GM18951 (cell line): ENCODE results near the gene CAAP1.

Source experiments
- POLR2A ChIP-seq: IDR thresholded peaks from 4 replicates; pipeline ENCODE4 v1.6.1; 2011; ENCODE audit warnings: mild to moderate bottlenecking; ENCODE audit not compliant: insufficient read length, insufficient read depth; ENCODE audit errors: extremely low read depth
- in situ Hi-C: fragments of 300-500 bp; cut with MboI; formaldehyde crosslinking; loops from one replicate; pipeline ENCODE4 v1.12.0; 2022; ENCODE audit warnings: low sequenced_read_pairs, mixed read lengths, inconsistent platforms; ENCODE audit not compliant: unreplicated experiment

The CAAP1 gene

GRCh38 chr9:26802921-26803320 is 89.7 kb downstream of the CAAP1 start:
- in situ Hi-C loops, result no loop called here
- no peak for TF ChIP-seq POLR2A

DNA sequence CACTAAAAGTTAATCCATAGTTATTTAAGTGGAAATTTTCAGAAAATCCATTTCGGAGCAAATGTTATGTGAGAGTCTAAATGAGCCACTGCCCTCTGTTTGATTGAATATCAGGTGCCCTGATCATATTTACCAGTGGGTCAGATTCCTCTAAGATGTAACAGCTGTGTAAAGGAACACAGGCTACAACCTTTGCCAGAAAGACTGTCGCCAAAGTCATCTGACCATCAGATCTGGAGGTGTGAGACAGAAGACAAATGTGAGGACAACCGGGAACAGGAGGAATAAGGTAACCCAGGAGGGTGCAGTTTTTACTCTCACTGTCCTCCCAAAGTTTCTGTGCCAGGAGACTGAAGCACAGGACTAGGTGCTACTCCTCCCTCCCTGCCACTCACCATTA is 90.8 kb downstream of the CAAP1 start:
- TF ChIP-seq POLR2A, result no peak
- in situ Hi-C loops, result no loop called here

- TF ChIP-seq POLR2A, result no peak
- in situ Hi-C loops, result no loop called here
Observed at GRCh38 chr9:26800322-26800721, 92.3 kb downstream of the CAAP1 start.

- in situ Hi-C loops, result no loop called here
- no peak for TF ChIP-seq POLR2A
Observed at GRCh38 chr9:26791274-26791673, 101.3 kb downstream of the CAAP1 start.
